ENCODE results near the gene SIL1.

Gene SIL1

GRCh38 chr5:139155333-139155732 lies 42.8 kb downstream of the SIL1 start:
- Histone ChIP-seq H3K9ac (ENCODE audit: low read length in 2 of 2) (no peak overlapping the region), H3K4me3 (ENCODE audit: low read length in 2 of 2) (no peak overlapping the region), H3K27ac (ENCODE audit: low read length) (no peak overlapping the region), H3K4me1 (ENCODE audit: control insufficient read depth, insufficient read depth, low read length) (peaks cover 15% of the 10 kb centered on the region), H3K36me3 (ENCODE audit: control insufficient read depth in 2 of 2, insufficient read depth in 2 of 2, low read length in 2 of 2) (no peaks in the 10 kb centered on the region), H3K9me3 (ENCODE audit: control insufficient read depth in 2 of 2, low read length in 2 of 2) (peaks cover 0 to 3% of the 10 kb centered on the region in 2 donors), H3K27me3 (ENCODE audit: control insufficient read depth in 1 of 2, insufficient read depth in 2 of 2, low read length in 2 of 2) (no peaks in the 10 kb centered on the region)

- Histone ChIP-seq H3K36me3 (ENCODE audit: control insufficient read depth in 2 of 2, insufficient read depth in 2 of 2, low read length in 2 of 2) (no peaks in the 10 kb centered on the region), H3K9me3 (ENCODE audit: control insufficient read depth in 2 of 2, low read length in 2 of 2) (peaks cover 0 to 3% of the 10 kb centered on the region in 2 donors), H3K27me3 (ENCODE audit: control insufficient read depth in 1 of 2, insufficient read depth in 2 of 2, low read length in 2 of 2) (no peaks in the 10 kb centered on the region), H3K9ac (ENCODE audit: low read length in 2 of 2) (no peak overlapping the region), H3K4me1 (ENCODE audit: control insufficient read depth, insufficient read depth, low read length) (peaks cover 45% of the 10 kb centered on the region), H3K4me3 (ENCODE audit: low read length in 2 of 2) (no peak overlapping the region), H3K27ac (ENCODE audit: low read length) (no peak overlapping the region)
These were observed 46.3 kb downstream of the SIL1 start for GRCh38 chr5:139151902-139152301.

GRCh38 chr5:139150367-139150999 lies 47.7 kb downstream of the SIL1 start:
- no peak overlapping the region for H3K9ac ChIP-seq (ENCODE audit: low read length in 2 of 2)
- H3K4me1 ChIP-seq (ENCODE audit: control insufficient read depth, insufficient read depth, low read length) = peaks cover 47% of the 10 kb centered on the region
- H3K27me3 ChIP-seq (ENCODE audit: control insufficient read depth in 1 of 2, insufficient read depth in 2 of 2, low read length in 2 of 2) = no peaks in the 10 kb centered on the region
- no peaks in the 10 kb centered on the region for H3K36me3 ChIP-seq (ENCODE audit: control insufficient read depth in 2 of 2, insufficient read depth in 2 of 2, low read length in 2 of 2)
- H3K9me3 ChIP-seq (ENCODE audit: control insufficient read depth in 2 of 2, low read length in 2 of 2) = no peaks in the 10 kb centered on the region
- peak overlapping the region in 1 of 2 donors; percentile 22 for H3K4me3 ChIP-seq (ENCODE audit: low read length in 2 of 2)
- H3K27ac ChIP-seq (ENCODE audit: low read length) = peak overlapping the region; percentile 75

GRCh38 chr5:139149477-139150199 lies 48.5 kb downstream of the SIL1 start:
- H3K4me1 ChIP-seq (ENCODE audit: control insufficient read depth, insufficient read depth, low read length) = peaks cover 47% of the 10 kb centered on the region
- no peaks in the 10 kb centered on the region for H3K9me3 ChIP-seq (ENCODE audit: control insufficient read depth in 2 of 2, low read length in 2 of 2)
- H3K27me3 ChIP-seq (ENCODE audit: control insufficient read depth in 1 of 2, insufficient read depth in 2 of 2, low read length in 2 of 2) = no peaks in the 10 kb centered on the region
- H3K4me3 ChIP-seq (ENCODE audit: low read length in 2 of 2) = no peak overlapping the region
- peak overlapping the region; percentile 75 for H3K27ac ChIP-seq (ENCODE audit: low read length)
- no peaks in the 10 kb centered on the region for H3K36me3 ChIP-seq (ENCODE audit: control insufficient read depth in 2 of 2, insufficient read depth in 2 of 2, low read length in 2 of 2)
- no peak overlapping the region for H3K9ac ChIP-seq (ENCODE audit: low read length in 2 of 2)

GRCh38 chr5:139148986-139149385 lies 49.2 kb downstream of the SIL1 start:
- Histone ChIP-seq H3K4me1 (ENCODE audit: control insufficient read depth, insufficient read depth, low read length) (peaks cover 42% of the 10 kb centered on the region), H3K36me3 (ENCODE audit: control insufficient read depth in 2 of 2, insufficient read depth in 2 of 2, low read length in 2 of 2) (no peaks in the 10 kb centered on the region), H3K27me3 (ENCODE audit: control insufficient read depth in 1 of 2, insufficient read depth in 2 of 2, low read length in 2 of 2) (no peaks in the 10 kb centered on the region), H3K9me3 (ENCODE audit: control insufficient read depth in 2 of 2, low read length in 2 of 2) (no peaks in the 10 kb centered on the region), H3K9ac (ENCODE audit: low read length in 2 of 2) (no peak overlapping the region), H3K27ac (ENCODE audit: low read length) (peak overlapping the region; percentile 75), H3K4me3 (ENCODE audit: low read length in 2 of 2) (no peak overlapping the region)

GRCh38 chr5:139148306-139148705 lies 49.9 kb downstream of the SIL1 start:
- peak overlapping the region; percentile 75 for H3K27ac ChIP-seq (ENCODE audit: low read length)
- peaks cover 42% of the 10 kb centered on the region for H3K4me1 ChIP-seq (ENCODE audit: control insufficient read depth, insufficient read depth, low read length)
- no peaks in the 10 kb centered on the region for H3K36me3 ChIP-seq (ENCODE audit: control insufficient read depth in 2 of 2, insufficient read depth in 2 of 2, low read length in 2 of 2)
- H3K4me3 ChIP-seq (ENCODE audit: low read length in 2 of 2) = no peak overlapping the region
- no peaks in the 10 kb centered on the region for H3K9me3 ChIP-seq (ENCODE audit: control insufficient read depth in 2 of 2, low read length in 2 of 2)
- H3K27me3 ChIP-seq (ENCODE audit: control insufficient read depth in 1 of 2, insufficient read depth in 2 of 2, low read length in 2 of 2) = no peaks in the 10 kb centered on the region
- no peak overlapping the region for H3K9ac ChIP-seq (ENCODE audit: low read length in 2 of 2)

GRCh38 chr5:139147483-139148087 lies 50.6 kb downstream of the SIL1 start:
- H3K4me1 ChIP-seq (ENCODE audit: control insufficient read depth, insufficient read depth, low read length) = peaks cover 42% of the 10 kb centered on the region
- H3K27me3 ChIP-seq (ENCODE audit: control insufficient read depth in 1 of 2, insufficient read depth in 2 of 2, low read length in 2 of 2) = no peaks in the 10 kb centered on the region
- H3K9me3 ChIP-seq (ENCODE audit: control insufficient read depth in 2 of 2, low read length in 2 of 2) = no peaks in the 10 kb centered on the region
- H3K9ac ChIP-seq (ENCODE audit: low read length in 2 of 2) = no peak overlapping the region
- H3K36me3 ChIP-seq (ENCODE audit: control insufficient read depth in 2 of 2, insufficient read depth in 2 of 2, low read length in 2 of 2) = no peaks in the 10 kb centered on the region
- H3K27ac ChIP-seq (ENCODE audit: low read length) = peak overlapping the region; percentile 75
- no peak overlapping the region for H3K4me3 ChIP-seq (ENCODE audit: low read length in 2 of 2)

- peak overlapping the region in 1 of 2 donors; percentile 1 for H3K9ac ChIP-seq (ENCODE audit: low read length in 2 of 2)
- H3K27me3 ChIP-seq (ENCODE audit: control insufficient read depth in 1 of 2, insufficient read depth in 2 of 2, low read length in 2 of 2) = no peaks in the 10 kb centered on the region
- H3K4me1 ChIP-seq (ENCODE audit: control insufficient read depth, insufficient read depth, low read length) = peaks cover 46% of the 10 kb centered on the region
- H3K27ac ChIP-seq (ENCODE audit: low read length) = peak overlapping the region; percentile 75
- no peaks in the 10 kb centered on the region for H3K36me3 ChIP-seq (ENCODE audit: control insufficient read depth in 2 of 2, insufficient read depth in 2 of 2, low read length in 2 of 2)
- H3K4me3 ChIP-seq (ENCODE audit: low read length in 2 of 2) = no peak overlapping the region
- H3K9me3 ChIP-seq (ENCODE audit: control insufficient read depth in 2 of 2, low read length in 2 of 2) = no peaks in the 10 kb centered on the region
These were observed 51.2 kb downstream of the SIL1 start for GRCh38 chr5:139146809-139147482.

- no peaks in the 10 kb centered on the region for H3K9me3 ChIP-seq (ENCODE audit: control insufficient read depth in 2 of 2, low read length in 2 of 2)
- H3K27me3 ChIP-seq (ENCODE audit: control insufficient read depth in 1 of 2, insufficient read depth in 2 of 2, low read length in 2 of 2) = no peaks in the 10 kb centered on the region
- no peak overlapping the region for H3K9ac ChIP-seq (ENCODE audit: low read length in 2 of 2)
- H3K4me3 ChIP-seq (ENCODE audit: low read length in 2 of 2) = no peak overlapping the region
- H3K36me3 ChIP-seq (ENCODE audit: control insufficient read depth in 2 of 2, insufficient read depth in 2 of 2, low read length in 2 of 2) = no peaks in the 10 kb centered on the region
- peak overlapping the region; percentile 86 for H3K27ac ChIP-seq (ENCODE audit: low read length)
- H3K4me1 ChIP-seq (ENCODE audit: control insufficient read depth, insufficient read depth, low read length) = peaks cover 45% of the 10 kb centered on the region
These were observed 56.5 kb downstream of the SIL1 start for GRCh38 chr5:139141446-139142204.

GRCh38 chr5:139140591-139141071 lies 57.5 kb downstream of the SIL1 start:
- Histone ChIP-seq H3K27ac (ENCODE audit: low read length) (peak overlapping the region; percentile 86), H3K4me1 (ENCODE audit: control insufficient read depth, insufficient read depth, low read length) (peaks cover 49% of the 10 kb centered on the region), H3K9me3 (ENCODE audit: control insufficient read depth in 2 of 2, low read length in 2 of 2) (no peaks in the 10 kb centered on the region), H3K36me3 (ENCODE audit: control insufficient read depth in 2 of 2, insufficient read depth in 2 of 2, low read length in 2 of 2) (no peaks in the 10 kb centered on the region), H3K27me3 (ENCODE audit: control insufficient read depth in 1 of 2, insufficient read depth in 2 of 2, low read length in 2 of 2) (no peaks in the 10 kb centered on the region), H3K4me3 (ENCODE audit: low read length in 2 of 2) (peak overlapping the region in 1 of 2 donors; percentile 52), H3K9ac (ENCODE audit: low read length in 2 of 2) (peak overlapping the region in 1 of 2 donors; percentile 68)

Measured in stomach smooth muscle (tissue), 2 donors.